Ecto neural progenitor cell (in vitro differentiated cells): ENCODE data around the gene UVSSA.

Experiments used
- DNase-seq: peaks from one replicate; pipeline ENCODE4 v3.0.0-alpha.2; 2018; ENCODE audit warnings: low spot score

Gene UVSSA

GRCh38 chr4:1396806-1397455 is 49.9 kb downstream of the UVSSA start:
- no peak for DNase-seq

- no peak for DNase-seq
Measured at GRCh38 chr4:1398681-1399507, 51.9 kb downstream of the UVSSA start.

- no peak for DNase-seq
Measured at GRCh38 chr4:1399508-1400190, 52.6 kb downstream of the UVSSA start.

GRCh38 chr4:1400191-1400805 is 53.3 kb downstream of the UVSSA start:
- no peak for DNase-seq

GRCh38 chr4:1400831-1401408 is 53.9 kb downstream of the UVSSA start:
- peak; percentile 31 for DNase-seq

GRCh38 chr4:1401409-1402020 is 54.5 kb downstream of the UVSSA start:
- peak; percentile 44 for DNase-seq

- no peak for DNase-seq
Measured at GRCh38 chr4:1402021-1402515, 55.1 kb downstream of the UVSSA start.

GRCh38 chr4:1402516-1403091 is 55.6 kb downstream of the UVSSA start:
- DNase-seq = peak; percentile 43

GRCh38 chr4:1403177-1403583 is 56.2 kb downstream of the UVSSA start:
- DNase-seq = peak; percentile 39

GRCh38 chr4:1403591-1404572 is 56.9 kb downstream of the UVSSA start:
- DNase-seq = peak; percentile 48

- peak; percentile 42 for DNase-seq
Measured at GRCh38 chr4:1404573-1405253, 57.7 kb downstream of the UVSSA start.

GRCh38 chr4:1405254-1405635 is 58.2 kb downstream of the UVSSA start:
- no peak for DNase-seq

GRCh38 chr4:1405636-1406393 is 58.8 kb downstream of the UVSSA start:
- DNase-seq = peak; percentile 45

GRCh38 chr4:1406394-1406980 is 59.5 kb downstream of the UVSSA start, which contains the start of gene NKX1-1:
Gene NKX1-1 (minus strand): TSS chr4:1406442. CDS start chr4:1406442, 0 bp downstream.
- DNase-seq = peak; percentile 54

GRCh38 chr4:1406981-1407656 is 60.1 kb downstream of the UVSSA start:
- peak; percentile 38 for DNase-seq

GRCh38 chr4:1407657-1408333 is 60.8 kb downstream of the UVSSA start:
- no peak for DNase-seq

- DNase-seq = peak; percentile 52
Measured at GRCh38 chr4:1408418-1408817, 61.4 kb downstream of the UVSSA start.
